PC-3 (cell line): ENCODE results near the gene MSI2.

Source experiments
- CTCF ChIP-seq: fragments of 300-600 bp; sonication (generic); conservative IDR thresholded peaks from 2 replicates; pipeline ENCODE4 v1.5.1; 2017; ENCODE audit warnings: antibody characterized with exemption, low read depth, mild to moderate bottlenecking, low read length
- EZH2phosphoT487 ChIP-seq: fragments of 300-600 bp; sonication (generic); IDR thresholded peaks from 2 replicates; pipeline ENCODE4 v1.6.1; 2018; ENCODE audit warnings: mild to moderate bottlenecking, antibody characterized with exemption, low read length, borderline replicate concordance

- TF ChIP-seq CTCF (no peak), EZH2phosphoT487 (no peak)
These were observed 356.1 kb downstream of the MSI2 start for GRCh38 chr17:57612202-57613071.
